GM12801 (cell line): ENCODE measurements around the gene ADGRG6.

ENCODE experiments used
- TF ChIP-seq, protein P1 (sequence below): IDR thresholded peaks from one replicate; pipeline ENCODE4 v1.5.1; 2011; ENCODE audit warnings: control low read depth; ENCODE audit not compliant: insufficient read length; ENCODE audit errors: extremely low read depth

ADGRG6 gene

GRCh38 chr6:142443102-142443501, 141.3 kb downstream of the ADGRG6 start:
- TF ChIP-seq, protein P1, sequence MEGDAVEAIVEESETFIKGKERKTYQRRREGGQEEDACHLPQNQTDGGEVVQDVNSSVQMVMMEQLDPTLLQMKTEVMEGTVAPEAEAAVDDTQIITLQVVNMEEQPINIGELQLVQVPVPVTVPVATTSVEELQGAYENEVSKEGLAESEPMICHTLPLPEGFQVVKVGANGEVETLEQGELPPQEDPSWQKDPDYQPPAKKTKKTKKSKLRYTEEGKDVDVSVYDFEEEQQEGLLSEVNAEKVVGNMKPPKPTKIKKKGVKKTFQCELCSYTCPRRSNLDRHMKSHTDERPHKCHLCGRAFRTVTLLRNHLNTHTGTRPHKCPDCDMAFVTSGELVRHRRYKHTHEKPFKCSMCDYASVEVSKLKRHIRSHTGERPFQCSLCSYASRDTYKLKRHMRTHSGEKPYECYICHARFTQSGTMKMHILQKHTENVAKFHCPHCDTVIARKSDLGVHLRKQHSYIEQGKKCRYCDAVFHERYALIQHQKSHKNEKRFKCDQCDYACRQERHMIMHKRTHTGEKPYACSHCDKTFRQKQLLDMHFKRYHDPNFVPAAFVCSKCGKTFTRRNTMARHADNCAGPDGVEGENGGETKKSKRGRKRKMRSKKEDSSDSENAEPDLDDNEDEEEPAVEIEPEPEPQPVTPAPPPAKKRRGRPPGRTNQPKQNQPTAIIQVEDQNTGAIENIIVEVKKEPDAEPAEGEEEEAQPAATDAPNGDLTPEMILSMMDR, result no peak

DNA sequence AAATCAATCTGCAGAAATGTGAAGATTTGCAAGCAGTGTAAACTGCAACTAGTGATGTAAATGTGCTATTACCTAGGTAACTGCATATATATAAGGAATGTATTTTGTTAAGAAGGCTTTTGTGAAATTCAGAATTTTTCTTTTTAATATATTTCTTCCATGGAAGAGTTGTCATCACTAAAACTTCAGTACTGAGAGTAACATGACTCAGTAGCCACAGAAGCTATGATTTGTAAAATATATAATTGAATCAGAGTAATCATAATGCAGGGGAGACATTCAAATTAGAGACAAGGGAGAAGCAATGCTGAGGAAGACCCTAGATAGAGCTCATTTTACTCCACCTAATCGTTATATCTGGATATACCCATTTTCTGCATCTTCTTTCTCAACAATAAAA, 141.7 kb downstream of the ADGRG6 start:
- TF ChIP-seq, protein P1, result no peak

GRCh38 chr6:142444376-142444775, 142.6 kb downstream of the ADGRG6 start:
- TF ChIP-seq, protein P1, result no peak

DNA sequence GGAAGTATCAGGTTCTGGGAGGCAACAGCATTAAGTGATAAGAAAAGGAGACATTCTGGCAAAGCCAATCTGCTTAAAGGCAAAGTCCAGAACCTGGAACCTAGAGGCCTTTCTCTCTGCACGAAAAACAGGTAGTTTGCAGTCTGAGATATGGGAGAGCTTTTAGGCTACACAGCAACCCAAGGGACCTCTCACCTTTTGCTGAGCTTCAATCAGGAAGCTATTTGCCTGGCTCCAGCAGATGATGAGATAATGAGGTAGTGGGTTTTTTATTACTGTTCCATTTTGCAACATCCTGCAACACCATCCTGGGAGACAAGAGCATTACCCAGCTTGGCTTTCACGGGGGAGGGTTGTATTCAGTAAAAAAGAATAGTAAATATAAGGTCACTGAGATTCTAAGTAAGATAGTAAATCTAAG, 143.1 kb downstream of the ADGRG6 start:
- TF ChIP-seq, protein P1, result no peak

GRCh38 chr6:142446168-142446567, 144.4 kb downstream of the ADGRG6 start:
- TF ChIP-seq, protein P1, result no peak

DNA sequence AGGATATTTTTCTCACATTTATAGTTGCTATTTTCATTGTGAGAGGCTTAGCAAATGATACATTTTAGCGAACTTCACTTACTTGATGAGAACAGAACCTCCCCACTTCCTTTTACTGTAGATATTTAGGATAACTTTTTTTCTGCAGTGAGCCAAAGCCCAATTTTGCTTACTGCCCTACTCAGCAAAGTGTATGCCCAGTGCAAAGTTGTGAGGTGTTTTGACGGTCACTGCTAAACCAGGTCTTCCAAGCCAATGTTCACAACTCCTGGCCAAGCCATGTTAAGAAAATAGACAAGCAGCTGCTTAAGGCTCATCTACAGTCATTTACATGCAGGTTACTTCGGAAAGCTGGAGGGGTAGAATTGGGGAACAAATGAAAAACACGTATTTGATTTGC, 144.8 kb downstream of the ADGRG6 start:
- TF ChIP-seq, protein P1, result no peak

GRCh38 chr6:142448091-142448729, 146.4 kb downstream of the ADGRG6 start:
- TF ChIP-seq, protein P1, result no peak
